Ishikawa (cell line): Measurements from ENCODE around the gene OR52N2.

Experiments
- TAF1 ChIP-seq: IDR thresholded peaks from 2 replicates; pipeline ENCODE4 v1.6.1; 2012; ENCODE audit warnings: low read depth, mild to moderate bottlenecking
- TF ChIP-seq, protein P1 (sequence below): IDR thresholded peaks from 2 replicates; pipeline ENCODE4 v1.6.1; 2012

DNA sequence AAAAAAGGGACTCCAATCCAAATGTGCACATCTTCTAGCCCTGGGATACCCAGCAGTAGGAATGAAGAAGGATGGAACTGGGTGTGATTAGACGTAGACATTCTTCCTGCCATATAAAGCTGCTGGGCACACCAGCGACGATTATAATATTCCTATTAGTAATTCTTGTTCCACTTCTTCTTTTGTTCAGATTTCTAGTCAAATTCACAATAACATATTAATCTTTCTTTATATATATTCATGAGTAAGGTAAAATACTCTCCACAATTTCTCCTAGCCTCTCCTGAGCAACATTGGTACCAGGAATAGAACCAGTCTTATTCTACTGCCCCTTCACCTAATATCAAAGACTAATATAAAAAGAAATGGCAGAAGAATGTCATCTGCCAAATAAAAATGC, 48.9 kb downstream of the OR52N2 start, which contains the start of gene OR52E8:
- TF ChIP-seq, protein P1, sequence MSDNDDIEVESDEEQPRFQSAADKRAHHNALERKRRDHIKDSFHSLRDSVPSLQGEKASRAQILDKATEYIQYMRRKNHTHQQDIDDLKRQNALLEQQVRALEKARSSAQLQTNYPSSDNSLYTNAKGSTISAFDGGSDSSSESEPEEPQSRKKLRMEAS: no peak
- TF ChIP-seq TAF1: no peak
